Naive thymus-derived CD4-positive, alpha-beta T cell (primary cell): ENCODE measurements around the gene SLC8B1. TPM values are rescaled to one million over a fixed set of nuclear protein-coding genes. Genes with fewer than 3 reads are reported as not detected.
A peak's percentile ranks its signal among the peaks of the same experiment; 100 is the strongest.

Experiments
- ATAC-seq: fragments of 150-1000 bp; cut with Tn5 transposase; 2 replicates; pipeline ENCODE4 v1.10.0; 2021; ENCODE audit warnings: mild to moderate bottlenecking, moderate library complexity
- CTCF ChIA-PET: fragments of 350-600 bp; sonication (Branson Sonifier 250); formaldehyde crosslinking; loops from one replicate; lab custom pipeline; 2021; ENCODE audit warnings: antibody characterized with exemption; lab: Charles Lee
- POLR2A ChIA-PET: fragments of 350-600 bp; sonication (Branson Sonifier 250); formaldehyde crosslinking; loops from one replicate; lab custom pipeline; 2021; ENCODE audit warnings: antibody characterized with exemption, inconsistent platforms; lab: Charles Lee
- DNase-seq, 9 donors: peaks; one replicate each; pipeline versions ENCODE4 v3.0.0 to v3.0.0-alpha.2; 2020 to 2022; ENCODE audit warnings: mixed read lengths in 1 of 9
- H3K27ac ChIP-seq: one replicate; pipeline ENCODE4 v1.7.0; 2013; ENCODE audit warnings: mild to moderate bottlenecking, low read depth, low read length, moderate library complexity
- H3K27me3 ChIP-seq, 2 donors: one replicate each; pipeline ENCODE4 v1.7.0; 2013; ENCODE audit warnings: low read length in 2 of 2, mild to moderate bottlenecking in 2 of 2, moderate library complexity in 2 of 2; ENCODE audit not compliant: control insufficient read depth in 2 of 2, insufficient read depth in 2 of 2
- H3K36me3 ChIP-seq, 3 experiments: 1 replicate in 2 of 3; 2 replicates in 1 of 3; pipeline ENCODE4 v1.7.0; 2013; ENCODE audit warnings: low read length in 3 of 3, mild to moderate bottlenecking in 3 of 3, moderate library complexity in 1 of 3; ENCODE audit not compliant: insufficient read depth in 3 of 3, control insufficient read depth in 2 of 3
- H3K4me1 ChIP-seq, 2 donors: one replicate each; pipeline ENCODE4 v1.7.0; 2013; ENCODE audit warnings: low read length in 2 of 2, mild to moderate bottlenecking in 2 of 2, moderate library complexity in 1 of 2; ENCODE audit not compliant: control insufficient read depth in 2 of 2, insufficient read depth in 2 of 2
- H3K4me3 ChIP-seq: 2 replicates; pipeline ENCODE4 v1.7.0; 2013; ENCODE audit warnings: mild to moderate bottlenecking, low read length
- H3K9me3 ChIP-seq, 3 experiments: 1 replicate in 2 of 3; 2 replicates in 1 of 3; pipeline ENCODE4 v1.7.0; 2013; ENCODE audit warnings: low read length in 3 of 3; ENCODE audit not compliant: control insufficient read depth in 2 of 3
- H3K27ac Mint-ChIP-seq, 9 donors: one replicate each; pipeline ENCODE4 v1.8.0; 2020 to 2022; ENCODE audit warnings: mixed read lengths in 9 of 9, mild to moderate bottlenecking in 8 of 9, moderate library complexity in 5 of 9, inconsistent platforms in 2 of 9
- H3K27me3 Mint-ChIP-seq, 5 donors: one replicate each; pipeline ENCODE4 v1.8.0; 2021 to 2022; ENCODE audit warnings: mixed read lengths in 5 of 5, mild to moderate bottlenecking in 1 of 5
- H3K36me3 Mint-ChIP-seq, 5 donors: one replicate each; pipeline ENCODE4 v1.8.0; 2020 to 2022; ENCODE audit warnings: mixed read lengths in 5 of 5, mild to moderate bottlenecking in 3 of 5, inconsistent platforms in 1 of 5
- H3K4me1 Mint-ChIP-seq, 7 donors: one replicate each; pipeline ENCODE4 v1.8.0; 2020 to 2022; ENCODE audit warnings: mixed read lengths in 7 of 7, mild to moderate bottlenecking in 3 of 7, inconsistent platforms in 1 of 7
- H3K4me3 Mint-ChIP-seq, 10 donors: one replicate each; pipeline ENCODE4 v1.8.0; 2020 to 2022; ENCODE audit warnings: mild to moderate bottlenecking in 10 of 10, mixed read lengths in 10 of 10, moderate library complexity in 6 of 10, inconsistent platforms in 2 of 10
- H3K9me3 Mint-ChIP-seq, 11 donors: one replicate each; pipeline ENCODE4 v1.8.0; 2020 to 2022; ENCODE audit warnings: mixed read lengths in 11 of 11, mild to moderate bottlenecking in 4 of 11, inconsistent platforms in 1 of 11, moderate library complexity in 1 of 11
- intact Hi-C, 2 donors: fragments of 100-400 bp; cut with micrococcal nuclease; formaldehyde crosslinking; loops; one replicate each; pipeline ENCODE4 v1.15.1; 2023
- polyA plus RNA-seq, 2 donors: library from polyadenylated mRNA; unstranded; fragments of 300-500 nt; fragmentation: Illumina TruSeq; gene quantifications; one replicate each; pipeline ENCODE4 v1.2.3, GENCODE V29; 2021
- total RNA-seq, 6 experiments: library from RNA in 5 of 6; stranded (reverse) in 5 of 6; gene quantifications; 1 replicate in 5 of 6; 2 replicates in 1 of 6; pipeline ENCODE4 v1.2.3 and lab custom pipeline; 2021 to 2026

SLC8B1 gene
- total and polyA plus RNA-seq, 7 experiments from 2014 or later, result 40.9 to 169 (median 140) TPM

DNA sequence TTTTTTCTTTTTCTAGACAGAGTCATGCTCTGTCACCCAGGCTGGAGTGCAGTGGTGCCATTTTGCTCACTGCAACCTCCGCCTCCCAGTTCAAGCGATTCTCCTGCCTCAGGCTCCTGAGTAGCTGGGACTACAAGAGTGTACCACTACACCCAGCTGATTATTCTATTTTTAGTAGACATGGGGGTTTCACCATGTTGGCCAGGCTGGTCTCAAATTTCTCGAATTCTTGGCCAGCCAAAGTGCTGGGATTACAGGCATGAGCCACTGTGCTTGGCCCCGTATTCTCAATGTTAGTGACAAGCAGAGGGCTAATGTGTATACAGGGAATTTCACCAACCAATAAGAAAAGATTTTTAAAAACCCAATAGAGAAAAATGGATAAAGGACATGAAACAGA, 31.9 kb upstream of the SLC8B1 start:
- H3K4me3 ChIP-seq, result no peak overlapping the region
- ATAC-seq (no peak), DNase-seq (no peak)
- no peak overlapping the region for H3K27ac ChIP-seq
- H3K4me1 ChIP-seq, result no peaks in the 10 kb centered on the region
- H3K9me3 ChIP-seq, result no peaks in the 10 kb centered on the region
- Mint-ChIP-seq H3K4me3 (no peak overlapping the region), H3K4me1 (peaks cover under 1 to 16% (median 5%) of the 10 kb centered on the region in 7 donors), H3K36me3 (peaks cover 0 to 29% (median 14%) of the 10 kb centered on the region in 5 donors), H3K9me3 (no peaks in the 10 kb centered on the region), H3K27ac (peak overlapping the region in 1 of 9 donors; percentile 25), H3K27me3 (no peaks in the 10 kb centered on the region)
- peaks cover 0 to 5% (median 0%) of the 10 kb centered on the region in 3 experiments for H3K36me3 ChIP-seq
- POLR2A ChIA-PET, result no interaction called here
- intact Hi-C loops, result no loop called here
- H3K27me3 ChIP-seq, result no peaks in the 10 kb centered on the region
- CTCF ChIA-PET, result no interaction called here

DNA sequence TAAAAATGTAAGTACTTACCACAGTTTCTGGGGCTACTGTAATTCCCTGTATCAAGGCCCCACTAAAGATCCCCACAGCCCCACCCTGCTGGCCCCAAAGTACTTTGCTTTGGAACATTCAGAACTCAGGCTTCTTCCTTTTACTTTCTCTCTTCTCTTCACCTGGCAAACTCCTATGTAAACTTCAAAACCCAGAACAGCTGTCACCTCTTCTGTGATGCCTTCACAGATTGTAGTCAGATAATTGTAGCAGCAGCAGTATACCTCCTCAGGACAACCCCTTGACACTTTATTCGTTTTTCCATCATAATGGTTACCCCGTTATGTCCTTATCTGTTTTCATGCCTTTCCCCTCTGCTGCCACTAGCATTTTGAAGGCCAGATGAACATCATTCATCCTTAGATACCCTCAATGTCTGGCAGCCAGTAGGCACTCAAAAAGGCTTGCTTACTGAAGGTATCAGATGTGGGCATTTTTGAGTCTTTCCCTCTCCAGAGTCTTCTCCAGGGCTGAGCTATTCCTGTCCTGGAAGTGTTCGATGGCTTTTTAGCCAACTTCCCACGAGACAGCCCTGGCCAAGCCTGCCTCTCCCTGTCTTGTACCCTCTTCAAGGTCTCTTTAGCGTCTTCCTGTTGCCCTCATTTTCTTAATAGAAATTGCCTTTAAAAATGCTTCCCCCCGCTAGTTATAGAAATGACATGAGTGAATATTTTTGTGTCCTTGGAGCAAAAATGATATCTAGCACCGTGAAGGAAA, 30.9 kb upstream of the SLC8B1 start:
- ChIA-PET POLR2A (no interaction called here), CTCF (no interaction called here)
- H3K4me1 ChIP-seq, result no peaks in the 10 kb centered on the region
- peaks cover 2 to 19% (median 5%) of the 10 kb centered on the region in 7 donors for H3K4me1 Mint-ChIP-seq
- peak overlapping the region in 1 of 9 donors; percentile 2 for H3K27ac Mint-ChIP-seq
- peaks cover under 1 to 27% (median 14%) of the 10 kb centered on the region in 5 donors for H3K36me3 Mint-ChIP-seq
- no peak for ATAC-seq
- no peaks in the 10 kb centered on the region for H3K9me3 ChIP-seq
- H3K9me3 Mint-ChIP-seq, result no peaks in the 10 kb centered on the region
- no peak overlapping the region for H3K4me3 ChIP-seq
- H3K27me3 ChIP-seq, result no peaks in the 10 kb centered on the region
- no peak for DNase-seq
- H3K36me3 ChIP-seq, result peaks cover 0 to 5% (median 0%) of the 10 kb centered on the region in 3 experiments
- H3K4me3 Mint-ChIP-seq, result no peak overlapping the region
- H3K27ac ChIP-seq, result no peak overlapping the region
- no peaks in the 10 kb centered on the region for H3K27me3 Mint-ChIP-seq
- intact Hi-C loops, result no loop called here

DNA sequence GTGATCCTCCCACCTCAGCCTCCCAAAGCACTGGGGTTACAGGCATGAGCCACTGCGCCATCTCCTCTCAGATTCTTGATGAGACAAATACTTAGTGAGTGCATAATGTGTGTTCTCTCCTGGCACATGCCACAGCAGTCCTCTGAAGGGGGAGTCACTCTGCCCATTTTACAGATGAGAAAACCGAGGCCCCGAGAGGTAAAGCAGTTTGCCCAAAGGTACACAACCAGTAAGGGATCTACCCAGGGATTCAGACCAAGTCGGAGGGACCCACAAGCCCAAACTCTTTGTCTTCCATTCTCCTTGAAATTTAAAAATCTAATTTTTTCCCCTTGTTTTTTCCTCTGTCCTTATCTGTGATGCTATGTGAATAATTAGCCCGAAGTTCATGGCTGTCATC, 29.8 kb upstream of the SLC8B1 start:
- Mint-ChIP-seq H3K4me3 (no peak overlapping the region), H3K27me3 (no peaks in the 10 kb centered on the region), H3K27ac (peak overlapping the region in 2 of 9 donors; percentile 15 to 53), H3K9me3 (peaks cover 0 to 2% (median 0%) of the 10 kb centered on the region in 11 donors), H3K36me3 (peaks cover 1 to 25% (median 14%) of the 10 kb centered on the region in 5 donors), H3K4me1 (peaks cover 6 to 20% (median 13%) of the 10 kb centered on the region in 7 donors)
- H3K4me1 ChIP-seq, result no peaks in the 10 kb centered on the region
- POLR2A ChIA-PET, result no interaction called here
- peaks cover 0 to 5% (median 0%) of the 10 kb centered on the region in 3 experiments for H3K36me3 ChIP-seq
- intact Hi-C loops, result no loop called here
- DNase-seq (no peak), ATAC-seq (no peak)
- H3K27ac ChIP-seq, result no peak overlapping the region
- no peak overlapping the region for H3K4me3 ChIP-seq
- H3K27me3 ChIP-seq, result no peaks in the 10 kb centered on the region
- no peaks in the 10 kb centered on the region for H3K9me3 ChIP-seq
- CTCF ChIA-PET, result no interaction called here

DNA sequence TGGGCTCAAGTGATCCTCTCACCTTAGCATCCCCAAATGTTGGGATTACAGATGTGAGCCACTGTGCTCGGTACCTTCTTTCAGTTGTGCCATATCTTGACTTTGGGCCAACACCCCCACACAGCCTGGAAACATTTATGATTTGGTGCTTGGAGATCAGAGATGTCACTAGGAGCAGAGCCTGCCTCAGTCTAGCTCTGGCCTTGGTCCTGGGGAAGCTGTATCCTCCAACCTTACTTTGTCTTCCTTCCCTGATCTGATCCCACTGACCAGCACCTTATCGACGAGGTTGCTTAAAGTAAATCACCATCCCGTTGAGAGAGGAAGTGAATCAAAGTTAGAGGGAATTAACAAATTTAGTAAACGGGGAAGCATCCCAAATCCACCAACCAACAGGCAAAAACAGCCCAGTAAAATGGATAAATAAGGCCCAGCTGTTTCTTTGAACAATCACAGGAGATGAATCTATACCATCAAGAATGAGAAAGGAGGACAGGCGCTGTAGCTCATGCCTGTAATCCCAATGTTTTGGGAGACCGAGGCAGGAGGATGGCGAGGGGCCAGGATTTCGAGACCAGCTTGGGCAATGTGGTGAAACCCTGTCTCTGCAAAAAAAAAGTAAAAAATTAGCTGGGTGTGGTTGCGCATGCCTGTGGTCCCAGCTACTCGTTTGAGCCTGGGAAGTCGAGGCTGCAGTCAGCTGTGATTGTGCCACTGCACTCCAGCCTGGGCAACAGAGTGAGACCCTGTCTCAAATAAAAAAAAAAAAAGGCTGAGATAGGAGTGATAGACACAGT, 26.9 kb upstream of the SLC8B1 start:
- CTCF ChIA-PET, result no interaction called here
- peaks cover 0 to 2% (median 0%) of the 10 kb centered on the region in 11 donors for H3K9me3 Mint-ChIP-seq
- no peak overlapping the region for H3K4me3 ChIP-seq
- H3K4me1 Mint-ChIP-seq, result peaks cover 13 to 25% (median 22%) of the 10 kb centered on the region in 7 donors
- H3K27me3 Mint-ChIP-seq, result no peaks in the 10 kb centered on the region
- POLR2A ChIA-PET, result interaction anchor here (0.6 to 0.8 kb wide), 2 partner anchors 35 to 178 kb away, joined by 3 read pairs; no protein-coding TSS in a partner anchor
- no peaks in the 10 kb centered on the region for H3K27me3 ChIP-seq
- H3K4me3 Mint-ChIP-seq, result no peak overlapping the region
- DNase-seq (no peak), ATAC-seq (no peak)
- H3K4me1 ChIP-seq, result peaks cover 0 to 5% of the 10 kb centered on the region in 2 donors
- H3K27ac ChIP-seq, result no peak overlapping the region
- no peaks in the 10 kb centered on the region for H3K9me3 ChIP-seq
- no peaks in the 10 kb centered on the region for H3K36me3 ChIP-seq
- peaks cover 1 to 20% (median 14%) of the 10 kb centered on the region in 5 donors for H3K36me3 Mint-ChIP-seq
- H3K27ac Mint-ChIP-seq, result peak overlapping the region in 7 of 9 donors; percentile 3 to 48 (median 30)
- intact Hi-C loops, result no loop called here

DNA sequence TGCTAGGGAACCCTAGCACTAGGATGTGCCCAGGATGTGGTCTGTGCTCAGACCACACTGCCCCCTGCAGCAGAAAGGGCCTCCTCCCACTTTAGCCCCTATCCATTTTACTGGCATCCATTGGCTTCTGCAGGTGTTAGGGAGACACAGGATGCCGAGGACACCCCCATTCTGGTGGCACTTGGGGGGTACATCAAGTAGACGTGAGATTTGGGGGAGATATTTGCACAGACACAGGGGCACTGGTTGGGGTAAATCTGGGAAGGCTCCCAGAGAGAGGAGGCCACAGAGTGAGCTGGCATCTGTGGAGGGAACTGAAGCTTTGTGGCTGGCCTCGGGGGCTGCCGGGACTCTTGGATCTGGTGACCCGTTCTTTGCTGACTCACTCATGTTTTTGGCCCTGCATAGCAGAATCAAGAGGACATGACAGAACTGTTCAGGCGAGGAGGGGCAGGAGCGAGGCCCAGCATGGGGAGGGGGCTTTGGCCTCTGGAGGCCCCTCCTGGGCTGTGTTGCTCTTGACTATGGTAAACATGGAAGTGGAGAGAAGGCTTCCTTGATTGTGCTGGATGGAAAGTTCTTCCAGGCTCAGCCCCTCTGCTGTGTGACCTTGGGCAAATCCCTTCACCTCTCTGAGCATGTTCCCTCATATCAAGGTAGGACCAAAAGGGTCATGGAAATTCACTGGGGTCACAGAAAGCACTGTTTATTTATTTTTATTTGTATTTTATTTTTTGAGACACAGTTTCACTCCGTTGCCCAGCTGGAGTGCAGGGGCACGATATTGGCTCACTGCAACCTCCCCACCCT, 25.2 kb upstream of the SLC8B1 start:
- DNase-seq (no peak), ATAC-seq (no peak)
- Mint-ChIP-seq H3K9me3 (peaks cover 0 to 2% (median 0%) of the 10 kb centered on the region in 11 donors), H3K4me1 (peaks cover 13 to 25% (median 23%) of the 10 kb centered on the region in 7 donors), H3K27me3 (no peaks in the 10 kb centered on the region), H3K4me3 (peak overlapping the region in 9 of 10 donors; percentile 43 to 92 (median 86)), H3K36me3 (peaks cover 1 to 14% (median 10%) of the 10 kb centered on the region in 5 donors), H3K27ac (peak overlapping the region in 7 of 9 donors; percentile 63 to 92 (median 82))
- POLR2A ChIA-PET, result interaction anchor here (1.0 kb wide), 1 partner anchor 25 kb away, joined by 3 read pairs; the partner anchor contains the start of gene SLC8B1
- Histone ChIP-seq H3K4me3 (no peak overlapping the region), H3K9me3 (no peaks in the 10 kb centered on the region), H3K27me3 (no peaks in the 10 kb centered on the region), H3K27ac (peak overlapping the region; percentile 80), H3K36me3 (no peaks in the 10 kb centered on the region), H3K4me1 (peaks cover 0 to 5% of the 10 kb centered on the region in 2 donors)
- CTCF ChIA-PET, result no interaction called here
- intact Hi-C loops, result loop anchor here (2.0 to 5.0 kb wide), 2 partner anchors 153 to 607 kb away; partner anchors contain the start of gene RBM19 (in 1 of the 2)
